NCI-H1092 (cell line): ENCODE data around the gene SLC39A1.
"Not testable (repeated sequence)": the region's sequence is repeated elsewhere in the genome, so short reads cannot be mapped to it uniquely, and the experiment has no call there.

Source experiments
- DNase-seq: peaks from one replicate; lab custom pipeline; 2025; lab: John Stamatoyannopoulos, UW

The SLC39A1 gene

DNA sequence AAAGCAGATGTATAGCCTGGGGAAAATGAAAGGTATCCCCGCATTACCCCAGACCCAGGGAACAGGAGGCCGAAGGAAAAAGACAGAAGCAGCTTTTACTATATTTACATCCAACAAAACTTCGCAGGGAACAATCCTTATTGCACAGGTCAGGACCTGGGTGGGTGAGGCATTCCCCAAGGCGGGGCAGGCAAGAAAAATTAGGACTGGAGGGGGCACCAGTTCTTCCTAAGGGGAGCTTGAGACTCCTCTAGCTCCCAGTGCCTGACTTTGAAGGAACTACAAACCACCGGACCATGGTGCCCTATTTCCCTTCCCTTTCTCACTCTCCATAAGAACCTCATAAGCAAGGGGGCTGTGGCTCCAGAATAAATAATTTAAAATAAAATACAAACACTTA is 33.9 kb downstream of the SLC39A1 start:
- DNase-seq, result no peak

DNA sequence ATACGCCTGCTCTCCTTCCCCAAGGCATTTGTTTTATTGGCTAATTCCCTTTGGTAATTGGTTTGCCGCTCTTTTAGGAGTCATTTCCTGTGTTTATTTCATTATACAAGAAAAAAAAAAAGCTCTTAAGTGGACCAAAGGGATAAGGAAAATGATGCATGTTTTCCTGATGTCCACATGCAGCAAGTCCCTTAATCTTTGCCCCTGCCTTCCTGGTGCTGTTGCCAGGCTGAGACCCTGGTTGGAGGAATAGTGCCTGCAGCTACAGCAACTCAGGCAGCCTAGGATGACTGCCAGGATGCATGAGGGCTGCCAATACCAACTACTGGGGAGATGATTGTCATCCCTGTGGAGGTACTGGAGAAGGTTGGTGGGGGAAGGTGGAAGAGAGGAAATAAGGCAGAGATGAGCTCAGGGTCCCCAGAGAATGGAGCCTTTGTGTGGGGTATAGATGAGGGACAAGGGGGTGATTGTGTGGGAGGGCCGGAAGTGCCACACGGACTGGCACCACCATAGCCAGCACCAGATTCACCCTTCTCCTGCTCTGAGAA is 34.5 kb downstream of the SLC39A1 start:
- no peak for DNase-seq

DNA sequence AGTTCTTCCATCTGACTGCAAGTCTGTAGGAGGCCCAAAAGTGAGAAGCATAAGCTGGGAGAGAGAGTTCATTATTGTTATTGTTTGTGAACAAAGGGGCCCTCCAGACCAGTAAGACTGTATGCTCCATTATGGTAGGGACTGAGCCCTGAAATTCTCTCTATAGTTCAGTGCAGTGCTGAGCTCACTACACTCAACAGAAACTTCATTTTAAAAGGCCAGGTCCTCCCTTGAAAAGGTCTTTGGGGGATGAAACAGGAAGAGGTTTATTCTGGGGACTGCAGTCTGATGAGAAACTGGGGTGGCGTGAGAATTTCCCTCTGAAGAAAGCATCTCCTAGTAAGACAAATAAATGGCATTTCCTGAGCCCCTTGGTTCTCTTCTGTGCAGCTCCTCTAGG is 35.1 kb downstream of the SLC39A1 start:
- DNase-seq, result no peak

GRCh38 chr1:153926405-153926804 is 36.9 kb downstream of the SLC39A1 start:
- no peak for DNase-seq

DNA sequence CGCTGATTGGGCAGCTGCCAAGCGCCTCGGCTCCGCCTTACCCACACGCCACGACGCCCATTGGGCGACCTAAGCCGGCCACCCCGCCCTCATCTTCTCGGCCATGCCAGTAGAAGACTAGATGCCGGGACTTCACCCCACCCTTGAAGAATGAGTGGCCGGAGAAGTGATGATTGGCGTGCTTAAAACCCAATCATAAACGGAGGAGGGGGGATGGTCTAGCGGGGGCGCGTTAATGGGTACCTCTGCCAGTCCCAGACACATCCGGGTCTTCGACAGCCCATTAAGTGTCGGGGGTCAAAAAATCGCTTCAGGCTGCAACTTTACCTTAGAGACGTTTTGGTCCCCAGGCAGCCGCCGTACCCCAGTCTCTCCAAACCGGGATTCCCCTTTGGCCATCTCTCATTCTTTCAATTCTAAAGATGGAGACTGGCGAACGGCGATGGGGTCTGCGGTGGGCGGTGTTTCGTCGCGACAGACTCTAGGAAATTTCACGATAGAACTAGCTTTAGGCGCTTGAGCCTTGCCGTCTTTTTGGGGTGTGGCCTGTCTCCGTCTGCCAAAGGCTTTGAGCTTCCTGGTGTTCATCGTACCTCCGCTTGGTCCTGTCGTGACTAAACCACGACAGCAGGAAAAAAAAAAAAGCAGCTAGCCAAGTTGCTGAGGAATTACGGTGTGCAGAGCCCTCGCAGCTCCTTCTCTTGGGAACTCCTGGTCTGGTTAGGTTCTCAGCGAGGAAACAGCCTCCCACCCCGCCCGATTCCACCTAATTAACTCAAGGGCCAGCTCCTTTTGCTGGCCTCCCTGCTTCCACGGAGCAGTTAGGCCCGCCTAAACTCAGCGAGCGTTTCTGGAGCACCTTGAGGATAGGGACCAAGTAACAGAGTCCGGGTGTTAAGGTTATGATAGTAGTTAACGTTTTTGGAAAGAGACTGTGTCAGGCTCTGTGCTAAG is 40.1 kb downstream of the SLC39A1 start, which contains the start of gene GATAD2B:
GATAD2B (minus strand) TSS at position 1 of the 954 bp plus-strand sequence. CDS start 94,625 bp downstream, outside the sequence.
- peak; percentile 100 for DNase-seq

- DNase-seq, result peak; percentile 63
Measured at GRCh38 chr1:153922076-153922971, 41.0 kb downstream of the SLC39A1 start.

GRCh38 chr1:153921803-153922075 is 41.6 kb downstream of the SLC39A1 start:
- DNase-seq, result no peak

DNA sequence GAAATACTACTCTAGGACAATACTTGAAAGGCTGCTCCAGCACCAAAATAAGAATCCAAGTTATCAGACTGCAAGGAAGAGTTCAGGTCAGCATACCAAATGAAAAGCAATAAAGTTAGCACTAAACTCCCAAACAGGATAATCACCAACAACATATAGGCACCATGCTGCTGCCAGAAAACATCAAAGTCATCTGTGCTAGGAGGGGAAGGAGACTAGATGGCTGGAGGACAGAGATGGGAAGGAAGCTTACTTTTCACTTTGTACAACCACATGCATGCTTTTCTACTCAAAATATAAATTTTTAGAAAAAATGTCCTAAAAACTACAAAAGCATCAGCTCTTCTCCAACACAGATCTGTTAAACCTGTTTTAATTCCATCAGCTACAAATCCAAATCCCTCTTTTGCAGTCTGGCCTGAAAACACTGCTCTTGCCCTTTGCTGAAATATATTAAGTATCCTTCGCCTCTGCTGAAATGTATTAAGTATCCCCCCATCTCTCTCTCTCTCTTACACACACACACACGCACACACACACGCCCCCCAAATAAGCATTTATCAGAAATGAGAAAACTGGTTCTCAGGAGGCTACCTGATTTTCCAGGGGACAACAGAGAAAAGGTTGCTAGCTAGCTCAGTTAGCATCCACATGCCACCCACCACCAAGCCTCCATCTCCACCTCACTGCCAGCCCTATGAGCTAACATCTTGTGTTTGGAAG is 42.1 kb downstream of the SLC39A1 start:
- no peak for DNase-seq

GRCh38 chr1:153919876-153920852 is 43.2 kb downstream of the SLC39A1 start:
- DNase-seq, result no peak

DNA sequence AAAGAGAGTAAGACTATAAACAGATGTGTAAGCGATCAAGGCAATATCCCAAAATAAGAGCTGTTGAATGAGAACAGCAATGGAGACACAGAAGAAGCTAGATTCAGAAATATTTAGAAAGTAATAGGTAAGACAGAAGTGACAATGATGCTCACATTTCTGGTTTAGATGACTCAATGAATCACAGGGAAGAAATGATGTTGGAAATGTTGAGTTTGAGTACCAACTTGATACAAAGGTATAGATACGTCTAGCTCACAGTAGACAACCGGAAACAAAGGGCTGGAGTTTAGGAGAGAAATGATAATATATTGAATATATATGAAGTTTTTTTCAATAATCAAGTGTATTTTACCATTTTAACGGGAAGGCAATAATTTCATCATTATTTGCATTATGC is 47.0 kb downstream of the SLC39A1 start:
- DNase-seq, result no peak

DNA sequence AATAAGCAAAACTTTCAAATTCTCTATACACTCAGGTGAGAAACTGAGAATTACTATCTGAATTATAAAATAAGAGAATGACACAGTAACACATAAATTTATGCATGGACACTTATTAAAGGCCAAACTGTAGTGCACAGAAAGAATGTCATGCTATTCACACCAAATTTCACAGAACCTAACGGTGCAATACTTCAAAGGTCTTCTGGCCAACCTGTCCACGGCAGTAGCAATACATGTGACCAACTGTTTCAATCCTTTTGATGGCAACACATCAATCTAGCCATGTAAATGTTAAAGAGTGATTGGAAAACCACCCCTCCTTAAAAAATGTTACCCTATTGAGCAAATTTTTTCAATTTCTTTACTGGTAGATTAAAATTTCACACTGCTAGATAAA is 51.0 kb downstream of the SLC39A1 start:
- DNase-seq, result no peak

- DNase-seq, result not testable (repeated sequence)
Measured at GRCh38 chr1:153910560-153910959, 52.8 kb downstream of the SLC39A1 start.
